Measurements from ENCODE around the gene DISP3.

DISP3 gene

DNA sequence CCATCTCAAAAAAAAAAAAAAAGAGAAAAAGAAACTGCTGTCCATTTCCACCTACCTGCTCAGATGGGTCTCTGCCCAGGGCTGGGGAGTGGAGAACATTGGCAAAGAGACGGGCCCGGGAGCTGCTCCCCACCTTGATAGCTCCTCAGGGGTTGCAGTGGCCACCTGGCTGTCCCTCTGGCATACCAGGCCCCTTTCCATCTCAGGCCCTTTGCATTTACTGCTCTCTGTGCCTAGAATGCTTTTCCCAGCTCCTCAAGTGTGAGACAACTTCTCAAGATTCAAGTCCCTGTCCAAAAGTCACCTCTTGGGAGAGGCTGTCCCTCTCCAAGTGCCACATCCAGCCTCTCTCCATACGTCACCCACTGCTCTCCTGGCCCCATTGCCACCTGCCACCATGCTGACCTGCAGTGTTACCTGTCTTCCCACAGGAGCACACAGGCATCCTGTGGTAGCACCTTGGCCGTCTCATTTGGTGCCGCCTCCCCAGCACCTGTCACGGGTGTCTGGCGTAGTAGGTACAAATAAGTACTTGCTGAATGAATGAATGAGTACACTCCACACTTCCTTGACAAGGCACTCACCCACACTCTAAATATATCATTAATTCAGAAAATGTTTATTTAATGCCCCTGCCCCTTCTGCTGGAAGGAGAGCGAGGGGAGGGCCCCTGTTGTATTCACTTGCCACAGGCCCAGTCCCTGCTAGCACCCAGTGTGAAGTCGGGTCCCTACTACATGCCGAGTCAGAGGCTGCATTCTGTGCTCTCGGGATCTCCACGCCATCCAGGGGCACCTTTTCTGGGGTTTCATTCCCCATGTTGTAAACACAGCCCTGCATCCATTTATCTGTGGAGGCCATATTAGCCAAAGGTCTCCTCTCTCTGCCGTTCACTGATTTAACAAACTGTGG lies 48.8 kb downstream of the DISP3 start:
- DNase-seq (ENCODE audit: low read depth in 4 of 4, low spot score in 1 of 4): no peak

- no peak for DNase-seq (ENCODE audit: low read depth in 4 of 4, low spot score in 1 of 4)
These were observed 49.8 kb downstream of the DISP3 start for GRCh38 chr1:11528611-11529261.

DNA sequence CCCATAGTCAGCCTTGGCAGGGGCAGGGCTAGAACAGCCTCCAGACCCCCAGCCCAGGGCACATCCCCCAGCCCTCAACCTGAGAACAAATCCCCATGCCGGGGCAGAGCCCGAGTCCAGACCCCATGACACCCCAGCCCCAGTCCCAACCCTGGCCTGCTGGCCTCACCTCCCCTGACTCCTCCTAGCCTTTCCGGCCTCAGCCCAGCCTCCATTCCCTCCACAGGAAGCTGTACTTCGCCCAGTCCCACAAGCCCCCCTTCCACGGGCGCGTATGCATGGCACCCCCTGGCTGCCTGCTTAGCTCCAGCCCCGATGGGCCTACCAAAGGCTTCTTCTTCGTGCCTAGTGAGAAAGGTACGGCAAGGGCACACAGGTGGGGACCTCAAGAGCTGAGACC lies 50.4 kb downstream of the DISP3 start:
- DNase-seq (ENCODE audit: low read depth in 4 of 4, low spot score in 1 of 4): no peak

DNA sequence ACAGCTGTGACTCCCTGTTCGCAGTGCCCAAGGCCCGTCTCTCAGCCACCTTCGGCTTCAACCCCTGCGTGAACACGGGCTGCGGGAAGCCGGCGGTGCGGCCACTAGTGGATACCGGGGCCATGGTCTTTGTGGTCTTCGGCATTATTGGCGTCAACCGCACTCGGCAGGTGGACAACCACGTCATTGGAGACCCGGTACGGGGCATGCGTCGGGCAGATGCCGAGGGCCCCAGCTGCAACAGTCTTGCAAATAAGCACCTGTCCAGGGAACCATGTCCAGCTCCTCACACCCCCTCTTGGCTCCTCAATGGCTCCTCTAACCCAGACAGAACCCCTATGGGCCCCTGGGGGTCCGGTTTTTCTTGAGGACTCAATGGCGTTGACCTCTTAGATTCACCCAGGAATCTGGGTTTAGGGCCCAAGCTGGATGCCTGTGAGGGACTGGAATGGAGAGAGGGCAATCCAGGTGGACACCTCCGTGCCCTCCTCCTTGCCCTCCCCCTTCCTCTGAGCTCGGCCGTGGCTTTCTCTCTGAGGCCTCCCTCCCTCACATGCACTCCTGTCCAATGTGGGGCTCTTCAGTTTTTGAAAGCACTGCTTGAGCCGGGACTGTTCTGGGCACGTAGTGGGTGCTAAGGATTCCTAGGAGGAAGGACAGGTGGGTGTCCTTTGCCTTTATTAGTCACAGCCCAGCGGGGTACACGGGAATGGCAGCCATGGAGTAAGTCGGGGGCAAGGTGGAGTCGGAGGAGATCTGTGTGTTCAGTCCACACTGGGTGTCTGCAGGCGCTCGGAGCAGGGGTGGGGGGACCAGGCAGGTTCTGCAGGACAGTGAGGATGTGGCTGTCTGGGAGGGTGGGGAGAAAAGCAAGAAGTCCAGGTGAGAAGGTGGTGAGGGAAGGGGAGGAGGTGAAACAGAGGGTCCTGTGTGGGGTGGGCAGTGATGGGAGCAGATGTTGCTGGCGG lies 51.1 kb downstream of the DISP3 start:
- no peak for DNase-seq (ENCODE audit: low read depth in 4 of 4, low spot score in 1 of 4)

DNA sequence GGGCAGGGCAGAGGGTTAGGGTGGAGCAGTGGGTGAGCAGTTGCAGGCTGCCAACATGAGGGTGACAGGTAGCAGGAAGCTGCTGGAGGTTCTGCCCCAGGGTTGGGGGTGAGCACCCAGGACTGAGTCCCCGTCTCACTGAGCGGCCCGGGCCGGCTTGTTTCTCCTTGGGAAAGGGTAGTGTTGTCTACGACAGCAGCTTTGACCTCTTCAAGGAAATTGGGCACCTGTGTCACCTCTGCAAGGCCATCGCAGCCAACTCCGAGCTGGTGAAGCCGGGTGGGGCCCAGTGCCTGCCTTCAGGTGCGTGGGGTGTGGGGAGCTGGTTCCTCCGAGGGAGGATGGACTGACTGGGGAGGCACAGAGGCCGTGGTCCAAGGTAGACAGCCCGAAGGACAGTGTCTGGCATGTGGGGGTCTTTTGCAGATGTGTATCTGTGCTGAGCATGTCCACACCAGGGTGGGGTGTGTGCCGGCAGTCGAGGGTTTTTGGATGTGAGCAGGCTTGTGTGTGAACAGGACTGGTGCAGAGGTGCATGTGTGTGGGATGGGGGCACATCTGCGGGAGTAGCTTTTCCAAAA lies 51.9 kb downstream of the DISP3 start:
- no peak for DNase-seq (ENCODE audit: low read depth in 4 of 4, low spot score in 1 of 4)

GRCh38 chr1:11531314-11531870 lies 52.4 kb downstream of the DISP3 start:
- no peak for DNase-seq (ENCODE audit: low read depth in 4 of 4, low spot score in 1 of 4)

DNA sequence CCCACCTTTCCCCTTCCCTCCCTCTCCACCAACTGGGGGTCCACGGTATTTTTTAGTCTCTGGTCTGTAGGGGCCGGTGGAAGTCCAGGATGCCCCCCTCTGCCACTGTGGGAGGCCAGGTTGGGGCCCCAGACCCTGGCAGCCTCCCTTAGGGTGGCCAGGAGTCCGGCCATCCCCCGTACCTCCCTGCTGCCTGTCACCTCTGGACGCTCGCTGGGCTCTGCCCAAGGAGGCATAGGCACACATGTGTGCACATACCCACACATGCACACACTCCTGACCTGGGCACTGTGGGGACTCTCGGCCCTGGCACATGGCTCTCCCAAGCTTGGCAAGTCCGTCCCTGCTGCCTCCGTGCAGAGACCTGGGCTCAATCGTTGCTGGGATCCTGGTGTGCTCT lies 53.0 kb downstream of the DISP3 start:
- no peak for DNase-seq (ENCODE audit: low read depth in 4 of 4, low spot score in 1 of 4)

- no peak for DNase-seq (ENCODE audit: low read depth in 4 of 4, low spot score in 1 of 4)
These were observed 55.1 kb downstream of the DISP3 start for GRCh38 chr1:11533790-11534787.

- DNase-seq (ENCODE audit: low read depth in 4 of 4, low spot score in 1 of 4): no peak
These were observed 55.9 kb downstream of the DISP3 start for GRCh38 chr1:11534846-11535245.

DNA sequence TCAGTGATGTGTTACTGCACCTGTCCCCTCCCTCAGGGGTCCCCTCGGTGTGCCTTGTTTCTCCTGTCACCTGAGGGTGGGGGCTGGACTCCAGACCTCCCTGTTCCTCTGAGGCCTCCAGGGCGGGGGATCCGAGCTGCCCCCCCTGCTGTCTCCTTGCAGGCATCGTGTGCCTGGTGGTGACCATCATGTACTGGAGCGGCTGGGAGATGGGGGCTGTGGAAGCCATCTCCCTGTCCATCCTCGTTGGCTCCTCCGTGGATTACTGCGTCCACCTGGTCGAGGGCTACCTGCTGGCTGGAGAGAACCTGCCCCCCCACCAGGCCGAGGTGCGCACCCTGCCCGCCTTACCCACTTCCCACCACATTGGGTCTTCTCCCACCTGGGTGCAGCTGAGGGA lies 56.4 kb downstream of the DISP3 start:
- no peak for DNase-seq (ENCODE audit: low read depth in 4 of 4, low spot score in 1 of 4)

GRCh38 chr1:11535761-11536572 lies 57.0 kb downstream of the DISP3 start:
- no peak for DNase-seq (ENCODE audit: low read depth in 4 of 4, low spot score in 1 of 4)

DNA sequence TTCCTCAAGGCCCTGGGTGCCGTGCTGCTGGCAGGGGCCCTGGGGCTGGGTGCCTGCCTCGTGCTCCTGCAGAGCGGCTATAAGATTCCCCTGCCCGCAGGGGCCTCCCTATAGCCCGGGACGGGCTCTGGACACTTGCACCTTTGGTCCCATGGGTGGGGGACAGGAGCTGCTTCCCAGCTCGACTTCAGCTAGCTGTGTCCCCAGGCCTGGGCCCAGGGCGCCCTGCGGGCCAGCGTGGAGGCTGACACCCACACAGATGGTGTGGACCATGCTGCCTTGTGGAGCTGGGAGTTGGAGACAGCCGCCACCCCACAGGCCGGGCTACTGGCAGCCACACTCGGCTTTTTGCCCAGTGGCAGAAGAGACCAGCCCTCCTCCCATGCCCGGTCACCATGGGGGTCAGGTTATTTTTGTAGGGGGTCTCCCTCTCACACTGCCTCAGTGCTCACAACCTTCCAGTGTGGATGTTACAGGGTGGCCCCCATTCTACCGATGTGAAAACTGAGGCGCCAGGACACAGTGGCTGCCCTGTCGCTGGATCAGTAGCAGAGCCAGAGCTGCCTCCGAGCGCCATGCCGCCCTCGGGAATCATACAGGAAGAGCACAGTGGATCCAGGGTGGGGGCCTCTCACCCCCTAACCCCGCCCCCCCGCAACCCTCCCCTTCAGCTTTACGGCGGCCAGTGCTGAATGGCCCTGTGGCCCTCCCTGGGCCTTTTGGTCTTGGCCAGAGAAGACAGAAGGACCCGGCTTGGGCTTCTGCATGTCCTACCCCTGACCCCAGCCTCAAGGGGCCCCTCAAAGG lies 57.8 kb downstream of the DISP3 start:
- no peak for DNase-seq (ENCODE audit: low read depth in 4 of 4, low spot score in 1 of 4)

DNA sequence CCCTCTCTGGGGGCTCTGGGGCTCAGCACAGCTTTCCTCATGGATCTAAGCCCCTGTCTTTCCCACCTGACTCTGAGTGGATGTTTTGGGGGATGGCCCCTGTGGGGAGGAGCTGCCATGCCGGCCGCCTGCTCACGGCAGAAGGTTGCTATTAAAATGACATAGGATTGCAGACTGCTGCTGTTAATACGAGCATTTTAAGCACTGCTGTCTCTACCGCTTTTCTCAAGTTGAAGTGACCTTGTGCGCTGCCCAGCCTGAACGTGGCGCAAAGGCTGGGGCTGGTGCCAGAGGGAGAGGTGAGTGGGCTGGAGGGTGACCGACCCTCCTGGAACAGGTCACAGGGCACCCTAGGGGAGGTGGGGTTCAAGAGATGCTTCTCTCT lies 58.4 kb downstream of the DISP3 start:
- no peak for DNase-seq (ENCODE audit: low read depth in 4 of 4, low spot score in 1 of 4)

DNA sequence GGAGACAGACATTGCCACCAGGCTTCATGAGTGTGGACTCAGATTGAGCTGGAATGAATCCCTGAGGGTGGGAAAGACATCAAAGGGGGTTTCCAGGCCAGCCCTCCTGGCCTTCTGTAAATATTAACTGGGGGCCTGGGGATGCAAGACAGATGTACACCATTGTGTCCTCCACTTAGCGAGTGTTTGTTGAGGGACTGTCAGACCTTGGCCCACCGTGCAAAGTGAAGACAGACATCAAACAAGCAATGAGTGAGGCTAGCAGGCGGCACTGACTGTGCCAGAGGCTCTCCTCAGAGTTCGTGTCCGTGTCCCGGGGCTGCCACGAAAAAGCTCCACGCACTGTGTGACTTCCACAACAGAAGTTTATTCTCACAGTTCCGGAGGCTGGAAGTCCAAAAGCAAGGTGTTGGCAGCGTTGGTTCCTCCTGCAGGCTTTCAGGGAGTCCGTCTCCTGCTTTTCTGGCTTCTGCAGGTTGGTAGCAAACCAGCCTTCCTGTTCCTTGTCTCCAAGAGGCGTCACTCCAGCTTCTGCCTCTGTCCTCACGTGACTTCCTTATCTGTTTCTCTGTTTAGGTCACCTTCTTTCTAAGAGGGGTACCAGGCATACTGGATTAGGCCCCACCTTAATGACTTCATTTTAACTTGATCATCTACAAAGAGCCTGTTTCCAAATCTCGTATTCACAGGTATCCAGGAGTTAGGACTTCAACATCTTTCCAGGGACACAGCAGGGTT lies 59.1 kb downstream of the DISP3 start:
- DNase-seq (ENCODE audit: low read depth in 4 of 4, low spot score in 1 of 4): no peak

GRCh38 chr1:11538886-11539285 lies 59.9 kb downstream of the DISP3 start:
- no peak for DNase-seq (ENCODE audit: low read depth in 4 of 4, low spot score in 1 of 4)

DNA sequence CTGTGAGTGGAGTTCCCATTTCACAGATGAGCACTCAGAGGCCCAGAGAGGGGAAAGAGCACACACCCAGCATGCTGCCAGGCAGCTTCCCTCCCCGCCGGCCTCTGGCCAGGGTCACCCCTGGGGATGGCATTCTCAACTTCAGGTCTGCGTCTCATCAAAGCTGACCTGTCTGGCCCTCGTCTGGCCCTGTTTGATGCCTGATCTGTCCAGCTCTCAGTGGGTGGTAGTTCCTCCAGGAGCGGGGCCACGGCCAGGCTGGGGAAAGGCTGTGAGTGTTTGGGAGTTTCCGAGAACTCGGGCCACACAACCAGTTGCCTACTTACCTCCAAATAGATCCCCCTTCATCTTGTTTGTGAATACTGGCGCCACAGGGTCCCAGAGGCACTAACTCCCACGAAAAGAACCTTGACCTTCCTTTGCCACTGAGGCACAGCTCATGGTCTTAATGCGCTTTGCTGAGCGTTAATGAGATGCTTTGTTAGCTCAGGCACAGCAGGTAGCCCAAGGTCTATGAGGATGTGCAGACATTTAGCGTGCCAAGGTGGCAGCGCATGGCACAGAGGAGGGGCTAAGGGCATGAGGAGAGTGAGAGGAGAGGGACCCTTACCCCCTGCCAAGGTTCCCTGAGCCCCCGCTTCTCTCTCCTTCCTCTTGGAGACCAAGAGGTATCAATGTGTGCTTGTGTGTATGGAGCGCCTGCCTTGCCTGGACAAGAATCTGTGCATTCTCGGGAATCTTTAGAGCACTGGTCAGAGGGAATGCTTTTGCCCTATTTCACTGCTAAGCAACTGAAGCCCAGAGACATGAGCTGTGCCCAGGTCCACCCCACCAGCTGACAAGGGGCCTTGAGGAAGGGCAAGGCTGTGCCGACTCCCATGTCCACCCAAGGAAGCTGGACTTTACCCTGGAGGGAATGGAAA lies 61.2 kb downstream of the DISP3 start:
- no peak for DNase-seq (ENCODE audit: low read depth in 4 of 4, low spot score in 1 of 4)

All from stimulated activated CD4-positive, alpha-beta T cell treated with anti-CD3 and anti-CD28 coated beads, Interleukin-1b, Interleukin-23, amount 100 ng/mL, for 24 hours (primary cell).